Measurements from ENCODE around the gene NECTIN1.
A peak's percentile ranks its signal among the peaks of the same experiment; 100 is the strongest.

NECTIN1 gene

GRCh38 chr11:119728651-119729580 is at the start of gene NECTIN1:
TSS of gene NECTIN1 (minus strand) at chr11:119729200. CDS start at chr11:119728553, 647 bp downstream.
- Histone ChIP-seq H3K4me3 (ENCODE audit: low read length) (peak within 1 kb of the TSS; percentile 86), H3K9me2 (replicated peaks; ENCODE audit: insufficient read depth, low read length) (no peaks in the 10 kb centered on the region), H4K20me1 (ENCODE audit: insufficient read depth, low read length) (0 out of 2 replicates have a peak, but pooled peaks cover 4% of the 10 kb centered on the region), H3K27me3 (replicated peaks; ENCODE audit: insufficient read depth, low read length) (peaks cover 5% of the 10 kb centered on the region), H3F3A (ENCODE audit: insufficient read depth, low read length) (0 out of 2 replicates have a peak, but pooled peaks cover 7% of the 10 kb centered on the region), H3K9me3 (replicated peaks; ENCODE audit: insufficient read depth, low read length) (no peaks in the 10 kb centered on the region), H3K4me1 (ENCODE audit: low read length) (peaks cover 21% of the 10 kb centered on the region; the same call in 1 of the 2 replicates), H3K27ac (ENCODE audit: low read length) (peak within 1 kb of the TSS; percentile 84; the same call in 1 of the 2 replicates), H3K36me3 (replicated peaks; ENCODE audit: insufficient read depth, low read length) (no peaks in the 10 kb centered on the region), H3K79me2 (ENCODE audit: low read length) (peaks cover 45% of the 10 kb centered on the region), H3K4me2 (ENCODE audit: low read depth, low read length) (peak within 1 kb of the TSS; percentile 97), H2AFZ (ENCODE audit: low read length) (peak within 1 kb of the TSS; percentile 89), H3K9ac (ENCODE audit: low read length) (peak within 1 kb of the TSS; percentile 82)
- TF ChIP-seq EZH2phosphoT487 (IDR thresholded peaks at IDR 0.05; ENCODE audit: low read length) (no peak), EZH2 (optimal IDR thresholded peaks at IDR 0.05; ENCODE audit: low read depth, low read length) (no peak)
- TF ChIP-seq, protein P1, sequence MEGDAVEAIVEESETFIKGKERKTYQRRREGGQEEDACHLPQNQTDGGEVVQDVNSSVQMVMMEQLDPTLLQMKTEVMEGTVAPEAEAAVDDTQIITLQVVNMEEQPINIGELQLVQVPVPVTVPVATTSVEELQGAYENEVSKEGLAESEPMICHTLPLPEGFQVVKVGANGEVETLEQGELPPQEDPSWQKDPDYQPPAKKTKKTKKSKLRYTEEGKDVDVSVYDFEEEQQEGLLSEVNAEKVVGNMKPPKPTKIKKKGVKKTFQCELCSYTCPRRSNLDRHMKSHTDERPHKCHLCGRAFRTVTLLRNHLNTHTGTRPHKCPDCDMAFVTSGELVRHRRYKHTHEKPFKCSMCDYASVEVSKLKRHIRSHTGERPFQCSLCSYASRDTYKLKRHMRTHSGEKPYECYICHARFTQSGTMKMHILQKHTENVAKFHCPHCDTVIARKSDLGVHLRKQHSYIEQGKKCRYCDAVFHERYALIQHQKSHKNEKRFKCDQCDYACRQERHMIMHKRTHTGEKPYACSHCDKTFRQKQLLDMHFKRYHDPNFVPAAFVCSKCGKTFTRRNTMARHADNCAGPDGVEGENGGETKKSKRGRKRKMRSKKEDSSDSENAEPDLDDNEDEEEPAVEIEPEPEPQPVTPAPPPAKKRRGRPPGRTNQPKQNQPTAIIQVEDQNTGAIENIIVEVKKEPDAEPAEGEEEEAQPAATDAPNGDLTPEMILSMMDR (IDR thresholded peaks at IDR 0.05; ENCODE audit: low read length) = peak; percentile 91
- peak; percentile 87 for DNase-seq

- no peaks in the 10 kb centered on the region for H3K4me1 ChIP-seq (ENCODE audit: low read length)
These were observed 49.6 kb upstream of the NECTIN1 start for GRCh38 chr11:119778391-119779194.

DNA sequence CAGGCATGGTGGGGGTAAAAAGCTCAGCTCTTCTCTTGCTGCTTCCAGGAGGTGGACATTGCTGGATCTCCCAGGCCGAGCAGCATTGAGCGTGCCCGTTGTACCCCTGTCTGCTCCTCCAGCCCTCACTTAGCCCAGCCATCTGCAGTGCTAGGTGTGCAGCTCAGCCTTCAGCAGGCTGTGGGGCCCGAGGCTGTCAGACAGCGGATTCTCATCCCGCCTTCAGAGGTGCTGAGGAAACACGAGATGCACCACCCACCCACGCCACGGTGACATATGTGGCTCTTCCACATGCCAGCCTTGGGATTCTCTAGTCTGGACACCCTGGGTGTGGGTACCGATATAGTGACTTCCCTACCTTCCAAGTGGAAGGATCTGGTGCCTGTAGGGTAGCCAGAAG is 48.9 kb upstream of the NECTIN1 start:
- Histone ChIP-seq H3K9me3 (replicated peaks; ENCODE audit: insufficient read depth, low read length) (no peaks in the 10 kb centered on the region), H3K9me2 (replicated peaks; ENCODE audit: insufficient read depth, low read length) (no peaks in the 10 kb centered on the region), H3F3A (ENCODE audit: insufficient read depth, low read length) (no peaks in the 10 kb centered on the region), H2AFZ (ENCODE audit: low read length) (no peak overlapping the region), H3K27ac (ENCODE audit: low read length) (no peak overlapping the region), H3K79me2 (ENCODE audit: low read length) (no peaks in the 10 kb centered on the region), H4K20me1 (ENCODE audit: insufficient read depth, low read length) (no peaks in the 10 kb centered on the region), H3K4me3 (ENCODE audit: low read length) (no peak overlapping the region), H3K9ac (ENCODE audit: low read length) (no peak overlapping the region), H3K4me2 (ENCODE audit: low read depth, low read length) (no peak overlapping the region), H3K4me1 (ENCODE audit: low read length) (no peaks in the 10 kb centered on the region), H3K36me3 (replicated peaks; ENCODE audit: insufficient read depth, low read length) (no peaks in the 10 kb centered on the region), H3K27me3 (replicated peaks; ENCODE audit: insufficient read depth, low read length) (peaks cover 49% of the 10 kb centered on the region)
- TF ChIP-seq, protein P1 (IDR thresholded peaks at IDR 0.05; ENCODE audit: low read length) = no peak
- TF ChIP-seq EZH2phosphoT487 (IDR thresholded peaks at IDR 0.05; ENCODE audit: low read length) (no peak), EZH2 (optimal IDR thresholded peaks at IDR 0.05; ENCODE audit: low read depth, low read length) (no peak)
- DNase-seq = no peak

More at GRCh38 chr11:119778391-119779194, 49.6 kb upstream of the NECTIN1 start:
- H4K20me1 ChIP-seq (ENCODE audit: insufficient read depth, low read length) = no peaks in the 10 kb centered on the region
- H3K9me2 ChIP-seq (replicated peaks; ENCODE audit: insufficient read depth, low read length) = no peaks in the 10 kb centered on the region
- no peak overlapping the region for H2AFZ ChIP-seq (ENCODE audit: low read length)
- no peak overlapping the region for H3K4me3 ChIP-seq (ENCODE audit: low read length)
- no peak for TF ChIP-seq EZH2phosphoT487 (IDR thresholded peaks at IDR 0.05; ENCODE audit: low read length)
- no peak for TF ChIP-seq EZH2 (optimal IDR thresholded peaks at IDR 0.05; ENCODE audit: low read depth, low read length)
- H3K9me3 ChIP-seq (replicated peaks; ENCODE audit: insufficient read depth, low read length) = no peaks in the 10 kb centered on the region
- H3K9ac ChIP-seq (ENCODE audit: low read length) = no peak overlapping the region
- no peaks in the 10 kb centered on the region for H3K79me2 ChIP-seq (ENCODE audit: low read length)
- no peak overlapping the region for H3K4me2 ChIP-seq (ENCODE audit: low read depth, low read length)
- DNase-seq = no peak
- H3F3A ChIP-seq (ENCODE audit: insufficient read depth, low read length) = no peaks in the 10 kb centered on the region
- no peaks in the 10 kb centered on the region for H3K36me3 ChIP-seq (replicated peaks; ENCODE audit: insufficient read depth, low read length)
- no peak overlapping the region for H3K27ac ChIP-seq (ENCODE audit: low read length)
- peaks cover 49% of the 10 kb centered on the region for H3K27me3 ChIP-seq (replicated peaks; ENCODE audit: insufficient read depth, low read length)

Measured in MM.1S (cell line).